ENCODE results near the gene CEP72. TPM values are rescaled to one million over a fixed set of nuclear protein-coding genes. Genes with fewer than 3 reads are reported as not detected.

Gene CEP72
- total RNA-seq, 1 donor from 2014 or later = 27.8 TPM

GRCh38 chr5:652023-652515 lies 39.9 kb downstream of the CEP72 start:
- peaks cover 17% of the 10 kb centered on the region for H3K36me3 Mint-ChIP-seq
- no peaks in the 10 kb centered on the region for H3K27me3 Mint-ChIP-seq
- DNase-seq (ENCODE audit: extremely low spot score, unreplicated experiment) = no peak
- no peaks in the 10 kb centered on the region for H3K9me3 Mint-ChIP-seq
- H3K27ac Mint-ChIP-seq = no peak overlapping the region
- H3K4me1 Mint-ChIP-seq (ENCODE audit: unreplicated experiment) = no peaks in the 10 kb centered on the region
- no peak for TF ChIP-seq CTCF (conservative IDR thresholded peaks at IDR 0.05)
- no peak overlapping the region for H3K4me3 Mint-ChIP-seq

GRCh38 chr5:652773-653350 lies 40.7 kb downstream of the CEP72 start:
- TF ChIP-seq CTCF (conservative IDR thresholded peaks at IDR 0.05) = no peak

GRCh38 chr5:654071-654778 lies 42.1 kb downstream of the CEP72 start:
- no peaks in the 10 kb centered on the region for H3K4me1 Mint-ChIP-seq (ENCODE audit: unreplicated experiment)
- H3K27me3 Mint-ChIP-seq = no peaks in the 10 kb centered on the region
- no peaks in the 10 kb centered on the region for H3K9me3 Mint-ChIP-seq
- DNase-seq (ENCODE audit: extremely low spot score, unreplicated experiment) = no peak
- peaks cover 29% of the 10 kb centered on the region for H3K36me3 Mint-ChIP-seq
- no peak overlapping the region for H3K27ac Mint-ChIP-seq
- no peak overlapping the region for H3K4me3 Mint-ChIP-seq
- no peak for TF ChIP-seq CTCF (conservative IDR thresholded peaks at IDR 0.05)

More at GRCh38 chr5:652773-653350, 40.7 kb downstream of the CEP72 start:
- H3K36me3 Mint-ChIP-seq = peaks cover 23% of the 10 kb centered on the region
- no peaks in the 10 kb centered on the region for H3K4me1 Mint-ChIP-seq (ENCODE audit: unreplicated experiment)
- no peak overlapping the region for H3K27ac Mint-ChIP-seq
- no peaks in the 10 kb centered on the region for H3K27me3 Mint-ChIP-seq
- no peak for DNase-seq (ENCODE audit: extremely low spot score, unreplicated experiment)
- no peaks in the 10 kb centered on the region for H3K9me3 Mint-ChIP-seq
- H3K4me3 Mint-ChIP-seq = no peak overlapping the region

- no peak for DNase-seq (ENCODE audit: extremely low spot score, unreplicated experiment)
- no peak for TF ChIP-seq CTCF (conservative IDR thresholded peaks at IDR 0.05)
- Mint-ChIP-seq H3K27me3 (no peaks in the 10 kb centered on the region), H3K36me3 (peaks cover 38% of the 10 kb centered on the region), H3K27ac (no peak overlapping the region), H3K4me1 (ENCODE audit: unreplicated experiment) (no peaks in the 10 kb centered on the region), H3K9me3 (no peaks in the 10 kb centered on the region), H3K4me3 (no peak overlapping the region)
Measured at GRCh38 chr5:655406-655805, 43.3 kb downstream of the CEP72 start.

GRCh38 chr5:657570-657969 lies 45.4 kb downstream of the CEP72 start:
- Mint-ChIP-seq H3K4me3 (no peak overlapping the region), H3K4me1 (ENCODE audit: unreplicated experiment) (no peaks in the 10 kb centered on the region), H3K27me3 (no peaks in the 10 kb centered on the region), H3K9me3 (no peaks in the 10 kb centered on the region), H3K27ac (no peak overlapping the region), H3K36me3 (peaks cover 44% of the 10 kb centered on the region)
- no peak for TF ChIP-seq CTCF (conservative IDR thresholded peaks at IDR 0.05)
- no peak for DNase-seq (ENCODE audit: extremely low spot score, unreplicated experiment)
